ENCODE results near the gene INTS3.

Gene INTS3

DNA sequence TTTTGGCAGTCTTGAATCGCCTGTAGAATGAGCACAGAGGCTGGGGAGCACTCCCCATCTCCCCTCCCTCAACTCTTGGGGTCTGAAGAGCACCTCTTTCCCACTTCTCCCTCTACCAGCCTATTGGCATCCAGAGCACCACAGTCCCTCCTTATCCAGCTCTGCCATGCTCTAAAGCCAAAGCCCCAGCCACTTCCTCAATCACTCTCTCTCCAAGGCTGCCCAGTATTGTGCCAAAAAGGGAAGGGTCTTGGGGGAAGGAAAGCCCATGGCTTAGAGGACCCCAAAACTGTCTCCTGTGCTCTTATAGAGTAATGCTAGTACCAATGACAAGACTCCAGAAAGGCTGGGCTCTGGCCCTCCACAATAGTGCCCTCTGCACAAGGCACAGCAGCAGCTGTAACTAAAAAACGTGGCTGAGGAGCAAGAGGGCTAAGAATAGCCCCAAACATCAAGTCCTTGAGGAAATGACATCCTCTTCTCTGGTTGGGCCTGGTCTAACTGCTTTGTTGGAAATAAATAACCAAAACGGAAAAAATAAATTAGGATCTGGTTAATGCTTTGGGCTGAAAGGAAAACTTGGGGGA lies 75.7 kb downstream of the INTS3 start:
- H3K27ac ChIP-seq (ENCODE audit: insufficient read depth, low read length, poor library complexity, severe bottlenecking), result no peak overlapping the region

DNA sequence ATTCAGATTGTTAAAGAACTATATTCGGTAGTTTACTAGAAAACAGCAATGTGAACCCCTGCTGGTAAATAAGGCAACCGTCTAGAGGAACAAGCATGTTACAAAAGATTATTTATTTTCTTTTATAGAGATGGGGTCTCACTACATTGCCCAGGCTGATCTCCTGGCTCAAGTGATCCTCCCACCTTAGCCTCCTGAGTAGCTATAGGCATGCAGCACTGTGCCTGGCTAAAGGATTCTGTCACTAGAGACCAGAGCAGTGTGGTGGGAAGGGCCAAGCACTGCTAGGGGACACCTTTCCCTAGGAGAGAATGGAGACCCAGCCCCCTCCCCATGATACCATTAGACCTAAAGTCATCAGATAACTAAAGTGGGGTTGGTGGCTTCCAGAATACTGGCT lies 76.3 kb downstream of the INTS3 start:
- Histone ChIP-seq H3K9me3 (ENCODE audit: control insufficient read depth, low read length) (no peaks in the 10 kb centered on the region), H3K27me3 (replicated peaks; ENCODE audit: control insufficient read depth, insufficient read depth, low read length, poor library complexity, severe bottlenecking) (no peaks in the 10 kb centered on the region), H3K4me1 (ENCODE audit: control insufficient read depth, insufficient read depth, low read length, poor library complexity, severe bottlenecking) (peaks cover 5% of the 10 kb centered on the region), H3K27ac (ENCODE audit: insufficient read depth, low read length, poor library complexity, severe bottlenecking) (no peak overlapping the region), H3K36me3 (ENCODE audit: control insufficient read depth, insufficient read depth, low read length) (peaks cover 14% of the 10 kb centered on the region), H3K4me3 (ENCODE audit: insufficient read depth, low read depth, low read length, poor library complexity, severe bottlenecking) (no peak overlapping the region)
- DNase-seq, result no peak

More for the DNA sequence above, 75.7 kb downstream of the INTS3 start:
- Histone ChIP-seq H3K36me3 (ENCODE audit: control insufficient read depth, insufficient read depth, low read length) (peaks cover 9% of the 10 kb centered on the region), H3K27me3 (replicated peaks; ENCODE audit: control insufficient read depth, insufficient read depth, low read length, poor library complexity, severe bottlenecking) (no peaks in the 10 kb centered on the region), H3K4me1 (ENCODE audit: control insufficient read depth, insufficient read depth, low read length, poor library complexity, severe bottlenecking) (peaks cover 5% of the 10 kb centered on the region), H3K4me3 (ENCODE audit: insufficient read depth, low read depth, low read length, poor library complexity, severe bottlenecking) (no peak overlapping the region), H3K9me3 (ENCODE audit: control insufficient read depth, low read length) (no peaks in the 10 kb centered on the region)
- no peak for DNase-seq

DNA sequence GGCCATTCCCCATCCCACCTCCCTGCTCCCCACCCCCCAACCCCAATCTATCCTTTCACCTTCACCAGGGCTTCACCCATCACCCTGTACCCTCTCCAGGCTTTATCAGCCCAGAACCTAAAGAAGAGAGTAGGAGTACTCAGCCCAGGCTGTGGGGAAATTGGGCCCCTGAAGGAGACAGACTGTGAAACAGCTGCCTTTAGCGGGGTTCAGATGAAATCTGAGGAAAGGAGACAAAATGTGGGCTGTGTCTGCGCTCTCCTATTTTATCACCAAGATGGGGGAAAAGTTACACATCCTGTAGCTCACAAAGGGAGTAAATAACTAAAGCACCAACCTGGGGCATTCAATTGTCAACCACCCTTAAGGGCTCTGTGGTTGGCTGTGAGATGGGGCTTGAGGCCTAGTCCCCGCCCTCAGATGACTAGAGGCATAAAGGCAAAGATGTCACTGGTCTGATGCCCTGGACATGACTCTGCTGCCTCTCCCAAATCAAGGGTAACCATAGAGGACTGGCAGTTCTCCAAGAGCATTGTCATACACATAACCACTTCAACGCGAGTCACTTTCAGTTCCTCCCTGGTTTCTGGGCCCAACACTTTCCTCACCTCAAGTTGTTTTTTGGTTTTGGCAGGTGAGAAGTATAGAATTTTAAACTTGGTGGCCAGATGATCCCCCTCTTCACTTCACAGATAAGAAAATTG lies 77.3 kb downstream of the INTS3 start:
- DNase-seq, result peak; percentile 52 to 59 (median 57)
- Histone ChIP-seq H3K4me3 (ENCODE audit: insufficient read depth, low read depth, low read length, poor library complexity, severe bottlenecking) (no peak overlapping the region), H3K4me1 (ENCODE audit: control insufficient read depth, insufficient read depth, low read length, poor library complexity, severe bottlenecking) (peaks cover 5% of the 10 kb centered on the region)

DNA sequence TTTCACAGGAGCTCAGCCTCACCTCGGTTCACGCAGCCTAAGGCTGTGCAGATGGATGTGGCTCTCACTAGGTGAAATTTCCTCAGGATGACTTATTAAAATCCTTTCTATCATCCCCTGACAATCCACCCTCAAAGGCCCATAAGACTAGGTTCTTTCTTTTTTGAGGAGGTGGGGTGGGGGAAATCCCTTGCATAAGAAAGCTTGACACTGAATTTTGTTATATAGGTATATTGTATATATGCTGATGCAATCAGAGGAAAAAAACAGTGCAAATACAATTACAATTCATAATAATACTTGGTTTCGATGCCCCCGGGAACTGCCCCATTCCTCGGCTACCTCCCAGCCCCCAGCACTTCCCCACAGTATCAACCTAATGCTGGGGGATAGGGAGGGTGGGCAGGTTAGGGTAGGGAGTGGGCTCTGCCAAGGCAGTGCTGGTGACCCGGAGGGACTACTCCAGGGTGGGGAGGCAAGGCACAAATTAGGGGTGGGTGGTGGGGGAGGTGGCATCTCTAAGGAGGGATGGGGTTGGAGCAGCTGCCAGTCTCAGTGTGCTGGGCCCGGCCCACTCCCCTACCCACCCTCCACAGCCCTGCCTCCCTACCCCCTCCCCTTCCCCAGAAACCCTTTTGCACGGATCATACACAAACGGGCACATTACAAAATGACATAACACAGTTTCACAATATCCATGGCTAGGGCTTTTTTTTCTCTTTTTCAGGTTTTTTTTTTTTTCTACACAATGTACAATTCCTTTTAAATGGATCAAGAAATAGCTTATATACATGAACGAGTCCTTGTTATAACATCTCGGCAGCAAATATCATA lies 78.3 kb downstream of the INTS3 start:
- no peak for DNase-seq
- Histone ChIP-seq H3K27ac (ENCODE audit: insufficient read depth, low read length, poor library complexity, severe bottlenecking) (peak overlapping the region; percentile 55), H3K36me3 (ENCODE audit: control insufficient read depth, insufficient read depth, low read length) (peaks cover 32% of the 10 kb centered on the region)

More for the DNA sequence above, 77.3 kb downstream of the INTS3 start:
- Histone ChIP-seq H3K9me3 (ENCODE audit: control insufficient read depth, low read length) (no peaks in the 10 kb centered on the region), H3K27ac (ENCODE audit: insufficient read depth, low read length, poor library complexity, severe bottlenecking) (peak overlapping the region; percentile 55), H3K36me3 (ENCODE audit: control insufficient read depth, insufficient read depth, low read length) (peaks cover 24% of the 10 kb centered on the region), H3K27me3 (replicated peaks; ENCODE audit: control insufficient read depth, insufficient read depth, low read length, poor library complexity, severe bottlenecking) (no peaks in the 10 kb centered on the region)

DNA sequence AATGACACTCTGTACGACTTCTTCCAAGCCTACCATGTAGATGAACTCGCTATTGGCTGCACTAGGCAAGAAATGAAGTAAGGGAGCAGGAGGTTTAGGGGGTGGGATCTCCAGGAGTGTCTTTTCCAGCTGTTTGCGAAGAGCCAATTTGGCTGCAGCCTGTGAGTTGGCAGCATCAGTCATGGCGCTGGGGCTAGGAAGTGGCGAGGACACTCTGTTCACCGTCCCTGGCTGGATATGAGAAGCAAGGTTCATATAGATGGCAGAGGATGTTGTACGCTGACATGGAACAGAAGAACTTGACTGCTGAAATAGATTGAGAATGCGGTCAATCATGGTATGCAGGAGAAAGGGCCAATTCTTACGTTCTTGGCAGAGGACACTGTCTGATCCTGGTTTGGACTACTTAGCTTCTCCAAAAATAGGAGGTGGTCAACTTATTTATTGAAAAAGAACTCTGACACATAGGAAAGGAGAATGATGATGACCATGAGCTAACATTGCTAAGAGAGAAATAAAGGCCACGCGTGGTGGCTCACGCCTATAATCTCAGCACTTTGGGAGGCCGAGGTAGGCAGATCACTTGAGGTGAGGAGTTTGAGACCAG lies 88.5 kb downstream of the INTS3 start:
- H3K9me3 ChIP-seq (ENCODE audit: control insufficient read depth, low read length), result no peaks in the 10 kb centered on the region
- H3K36me3 ChIP-seq (ENCODE audit: control insufficient read depth, insufficient read depth, low read length), result peaks cover 70% of the 10 kb centered on the region
- H3K27ac ChIP-seq (ENCODE audit: insufficient read depth, low read length, poor library complexity, severe bottlenecking), result no peak overlapping the region
- no peak for DNase-seq
- H3K27me3 ChIP-seq (replicated peaks; ENCODE audit: control insufficient read depth, insufficient read depth, low read length, poor library complexity, severe bottlenecking), result no peaks in the 10 kb centered on the region
- H3K4me3 ChIP-seq (ENCODE audit: insufficient read depth, low read depth, low read length, poor library complexity, severe bottlenecking), result no peak overlapping the region
- no peaks in the 10 kb centered on the region for H3K4me1 ChIP-seq (ENCODE audit: control insufficient read depth, insufficient read depth, low read length, poor library complexity, severe bottlenecking)

More for the DNA sequence above, 78.3 kb downstream of the INTS3 start:
- H3K27me3 ChIP-seq (replicated peaks; ENCODE audit: control insufficient read depth, insufficient read depth, low read length, poor library complexity, severe bottlenecking), result no peaks in the 10 kb centered on the region
- no peak overlapping the region for H3K4me3 ChIP-seq (ENCODE audit: insufficient read depth, low read depth, low read length, poor library complexity, severe bottlenecking)
- H3K4me1 ChIP-seq (ENCODE audit: control insufficient read depth, insufficient read depth, low read length, poor library complexity, severe bottlenecking), result peaks cover 5% of the 10 kb centered on the region
- H3K9me3 ChIP-seq (ENCODE audit: control insufficient read depth, low read length), result no peaks in the 10 kb centered on the region

DNA sequence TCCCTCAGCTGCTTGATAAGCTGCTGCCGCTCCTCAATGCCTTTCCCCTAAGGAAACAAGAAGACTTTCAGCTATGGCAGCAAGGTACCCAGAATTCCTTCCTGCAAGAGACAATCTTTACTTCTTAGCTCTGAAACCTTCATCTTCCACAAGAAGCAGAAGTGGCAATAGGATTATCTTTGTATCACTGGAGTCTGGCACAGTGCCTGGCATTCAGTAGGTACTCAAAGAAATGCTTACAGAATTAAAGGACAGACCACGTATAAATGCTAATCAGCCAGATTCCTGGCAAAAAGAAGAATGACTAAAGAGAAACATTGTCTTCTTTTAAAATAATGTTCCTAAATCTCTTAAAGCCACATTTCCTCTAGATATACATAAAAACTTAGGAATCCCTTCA lies 91.0 kb downstream of the INTS3 start:
- H3K9me3 ChIP-seq (ENCODE audit: control insufficient read depth, low read length), result no peaks in the 10 kb centered on the region
- H3K27me3 ChIP-seq (replicated peaks; ENCODE audit: control insufficient read depth, insufficient read depth, low read length, poor library complexity, severe bottlenecking), result no peaks in the 10 kb centered on the region
- H3K36me3 ChIP-seq (ENCODE audit: control insufficient read depth, insufficient read depth, low read length), result peaks cover 46% of the 10 kb centered on the region
- no peak for DNase-seq
- no peak overlapping the region for H3K27ac ChIP-seq (ENCODE audit: insufficient read depth, low read length, poor library complexity, severe bottlenecking)
- H3K4me3 ChIP-seq (ENCODE audit: insufficient read depth, low read depth, low read length, poor library complexity, severe bottlenecking), result no peak overlapping the region
- no peaks in the 10 kb centered on the region for H3K4me1 ChIP-seq (ENCODE audit: control insufficient read depth, insufficient read depth, low read length, poor library complexity, severe bottlenecking)
